B cell (primary cell): ENCODE data around the gene CPNE5. TPM values are rescaled to one million over a fixed set of nuclear protein-coding genes. Genes with fewer than 3 reads are reported as not detected.

Source experiments
- ATAC-seq: fragments of 200-7000 bp; cut with Tn5 transposase; one replicate; pipeline ENCODE4 v1.10.0; 2021; ENCODE audit warnings: low read depth, mild to moderate bottlenecking, moderate number of reproducible peaks, moderate library complexity
- CTCF ChIA-PET: fragments of 350-600 bp; sonication (Branson Sonifier 250); formaldehyde crosslinking; loops from one replicate; lab custom pipeline; 2021; ENCODE audit warnings: antibody characterized with exemption, inconsistent platforms; lab: Charles Lee
- POLR2A ChIA-PET: fragments of 350-600 bp; sonication (Branson Sonifier 250); formaldehyde crosslinking; loops from one replicate; lab custom pipeline; 2021; ENCODE audit warnings: antibody characterized with exemption; lab: Charles Lee
- DNase-seq: peaks from one replicate; pipeline ENCODE4 v3.0.0; 2013
- H2AFZ ChIP-seq: 2 replicates; pipeline ENCODE4 v1.6.1; 2012; ENCODE audit warnings: mild to moderate bottlenecking, low read depth, low read length; ENCODE audit not compliant: insufficient read depth, poor library complexity, severe bottlenecking
- H3K27ac ChIP-seq, 2 donors: 1 replicate in 1 of 2; 2 replicates in 1 of 2; pipeline ENCODE4 v1.5.1; 2012 to 2013; ENCODE audit warnings: low read length in 2 of 2, mild to moderate bottlenecking in 2 of 2, moderate library complexity in 1 of 2
- H3K27me3 ChIP-seq, 4 experiments: fragments of 200-600 bp in 1 of 4; sonication (generic) in 1 of 4; replicated peaks in 1 of 4; 1 replicate in 2 of 4; 2 replicates in 2 of 4; pipeline versions ENCODE4 v1.6.1 to v1.7.0; 2013 to 2016; ENCODE audit warnings: low read length in 3 of 4, mild to moderate bottlenecking in 2 of 4, mixed read lengths in 1 of 4, moderate library complexity in 1 of 4; ENCODE audit not compliant: insufficient read depth in 4 of 4, control insufficient read depth in 3 of 4; ENCODE audit errors: control extremely low read depth in 1 of 4
- H3K36me3 ChIP-seq, 2 experiments: replicated peaks in 1 of 2; 1 replicate in 1 of 2; 2 replicates in 1 of 2; pipeline versions ENCODE4 v1.6.1 to v1.7.1; 2013; ENCODE audit warnings: low read length in 1 of 2; ENCODE audit not compliant: insufficient read depth in 2 of 2, control insufficient read depth in 1 of 2; ENCODE audit errors: control extremely low read depth in 1 of 2, extremely low read depth in 1 of 2
- H3K4me1 ChIP-seq, 2 donors: fragments of 200-600 bp in 1 of 2; sonication (generic) in 1 of 2; 1 replicate in 1 of 2; 2 replicates in 1 of 2; pipeline versions ENCODE4 v1.5.1 to v1.6.1; 2013 to 2017; ENCODE audit warnings: low read length in 2 of 2; ENCODE audit not compliant: control insufficient read depth in 2 of 2, insufficient read depth in 2 of 2
- H3K4me2 ChIP-seq: replicated peaks from 2 replicates; pipeline ENCODE3; 2012; ENCODE audit warnings: mild to moderate bottlenecking, low read depth, low read length; ENCODE audit not compliant: poor library complexity, severe bottlenecking
- H3K4me3 ChIP-seq, 5 experiments: fragments of 200-600 bp in 1 of 5; sonication (generic) in 1 of 5; 1 replicate in 3 of 5; 2 replicates in 2 of 5; pipeline versions ENCODE4 v1.5.1 to v1.7.0; 2011 to 2016; ENCODE audit warnings: low read length in 4 of 5, mild to moderate bottlenecking in 4 of 5, low read depth in 2 of 5, control low read depth in 1 of 5, moderate library complexity in 1 of 5; ENCODE audit not compliant: insufficient read depth in 1 of 5; ENCODE audit errors: control extremely low read depth in 1 of 5, extremely low read depth in 1 of 5
- H3K79me2 ChIP-seq: fragments of 200-600 bp; sonication (generic); one replicate; pipeline ENCODE4 v1.6.0; 2016; ENCODE audit warnings: low read length; ENCODE audit not compliant: control insufficient read depth, insufficient read depth
- H3K9ac ChIP-seq: fragments of 200-600 bp; sonication (generic); 2 replicates; pipeline ENCODE4 v1.6.1; 2017; ENCODE audit warnings: mild to moderate bottlenecking, low read length, moderate library complexity
- H3K9me3 ChIP-seq, 3 donors: one replicate each; pipeline versions ENCODE4 v1.6.1 to v1.7.1; 2013; ENCODE audit warnings: low read length in 2 of 3; ENCODE audit not compliant: control insufficient read depth in 2 of 3, insufficient read depth in 1 of 3; ENCODE audit errors: control extremely low read depth in 1 of 3
- H4K20me1 ChIP-seq: 2 replicates; pipeline ENCODE4 v1.6.0; 2012; ENCODE audit warnings: mild to moderate bottlenecking, low read length; ENCODE audit not compliant: insufficient read depth, control insufficient read depth, poor library complexity, severe bottlenecking
- H3K27ac Mint-ChIP-seq: one replicate; pipeline ENCODE4 v1.8.0; 2021; ENCODE audit warnings: mixed read lengths
- H3K27me3 Mint-ChIP-seq: one replicate; pipeline ENCODE4 v1.8.0; 2021; ENCODE audit warnings: mixed read lengths
- H3K4me1 Mint-ChIP-seq: one replicate; pipeline ENCODE4 v1.8.0; 2021; ENCODE audit warnings: mixed read lengths
- H3K4me3 Mint-ChIP-seq: one replicate; pipeline ENCODE4 v1.8.0; 2021; ENCODE audit warnings: mixed read lengths
- H3K9me3 Mint-ChIP-seq: one replicate; pipeline ENCODE4 v1.8.0; 2022; ENCODE audit warnings: mixed read lengths; ENCODE audit not compliant: insufficient read depth
- CTCF ChIP-seq: fragments of 200-600 bp; IDR thresholded peaks from one replicate; pipeline ENCODE4 v1.8.0; 2022; ENCODE audit warnings: antibody characterized with exemption, mild to moderate bottlenecking
- EZH2 ChIP-seq: IDR thresholded peaks from 2 replicates; pipeline ENCODE4 v1.6.1; 2012; ENCODE audit warnings: borderline replicate concordance, low read depth, mild to moderate bottlenecking, moderate library complexity, low read length; ENCODE audit not compliant: insufficient read depth, poor library complexity, severe bottlenecking
- WGBS: methylation state at CpG from one replicate; pipeline ENCODE4 v1.1.5; 2013; ENCODE audit warnings: missing lambda C conversion rate; ENCODE audit not compliant: insufficient coverage; 5-methylcytosine and 5-hydroxymethylcytosine counted together
- intact Hi-C: fragments of 100-400 bp; cut with micrococcal nuclease; formaldehyde crosslinking; loops from one replicate; pipeline ENCODE4 v1.10.0; 2022
- polyA plus RNA-seq: library from polyadenylated mRNA; depleted of rRNA; stranded (reverse); fragments of >200 nt; gene quantifications from 2 replicates; pipeline ENCODE4 v1.2.3, GENCODE V29; 2012
- total RNA-seq, 2 donors: library from RNA; stranded (reverse); fragments of 120-200 nt in 1 of 2; gene quantifications; 1 replicate in 1 of 2; 2 replicates in 1 of 2; pipeline versions ENCODE4 v1.2.3 to v1.2.4, GENCODE V29; 2013 to 2022

The CPNE5 gene
- total and polyA plus RNA-seq, 2 donors (not counting 1 experiment from before 2014, with no cell fraction given) = 49.8 to 357 TPM

DNA sequence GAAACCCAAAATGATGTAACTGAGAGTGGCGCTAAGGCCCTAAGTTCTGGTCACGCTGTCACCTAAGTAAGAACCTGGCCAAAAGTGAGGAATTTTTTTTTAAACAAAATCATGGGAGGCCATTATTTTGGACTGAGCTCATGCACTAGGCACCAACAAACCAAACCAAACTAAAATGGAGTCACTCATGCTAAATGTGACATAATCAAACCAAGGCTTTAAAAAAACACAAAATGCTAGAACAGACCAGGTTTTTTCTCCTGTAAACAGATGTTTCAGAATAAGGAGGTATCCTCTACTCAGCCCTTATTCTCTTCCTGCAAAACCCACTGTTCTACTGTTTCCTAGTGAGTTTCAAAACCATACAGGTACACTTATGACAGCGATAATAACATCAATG, 45.4 kb upstream of the CPNE5 start:
- WGBS = 100% methylated on average over 3 of the region's 3 CpGs
- Mint-ChIP-seq H3K27ac (no peak overlapping the region), H3K4me1 (peaks cover 31% of the 10 kb centered on the region), H3K27me3 (no peaks in the 10 kb centered on the region), H3K4me3 (no peak overlapping the region), H3K9me3 (no peaks in the 10 kb centered on the region)
- Histone ChIP-seq H3K27ac (peak overlapping the region in 1 of 2 donors; percentile 92), H3K9me3 (no peaks in the 10 kb centered on the region), H3K79me2 (peaks cover 20% of the 10 kb centered on the region), H2AFZ (peak overlapping the region; percentile 100), H3K36me3 (no peaks in the 10 kb centered on the region), H4K20me1 (no peaks in the 10 kb centered on the region), H3K4me3 (no peak overlapping the region), H3K4me2 (no peak overlapping the region), H3K27me3 (peaks cover 0 to 3% (median 2%) of the 10 kb centered on the region in 4 experiments), H3K4me1 (peaks cover 17 to 22% of the 10 kb centered on the region in 2 donors), H3K9ac (no peak overlapping the region)
- no peak for TF ChIP-seq EZH2
- no peak for TF ChIP-seq CTCF
- ChIA-PET CTCF (interaction anchor here (0.6 to 6.4 kb wide), 18 partner anchors 11 to 325 kb away, joined by 3 to 82 read pairs (median 7); partner anchors contain the start of gene PPIL1), POLR2A (interaction anchor here (1.4 to 2.6 kb wide), 3 partner anchors 9 to 166 kb away, joined by 3 to 24 read pairs (median 5); partner anchors contain the start of gene PPIL1)
- ATAC-seq = no peak
- intact Hi-C loops = loop anchor here (1.0 to 5.0 kb wide), 9 partner anchors 9 to 468 kb away; partner anchors contain the start of genes MTCH1 and RNF8
- DNase-seq = no peak

- H3K4me3 Mint-ChIP-seq = peak overlapping the region; percentile 99
- H3K4me3 ChIP-seq = peak overlapping the region; percentile 73 to 100 (median 99)
Observed at GRCh38 chr6:36875250-36875633, 36.0 kb upstream of the CPNE5 start.

More at GRCh38 chr6:36875250-36875633, 36.0 kb upstream of the CPNE5 start:
- Histone ChIP-seq H3K36me3 (peaks cover 5 to 6% of the 10 kb centered on the region in 2 experiments), H3K27me3 (peaks cover 0 to 6% (median 2%) of the 10 kb centered on the region in 4 experiments), H3K9ac (peak overlapping the region; percentile 98), H3K27ac (peak overlapping the region in 1 of 2 donors; percentile 89), H3K4me2 (peak overlapping the region; percentile 84), H3K9me3 (no peaks in the 10 kb centered on the region), H3K4me1 (peaks cover 12 to 15% of the 10 kb centered on the region in 2 donors), H4K20me1 (no peaks in the 10 kb centered on the region), H2AFZ (peak overlapping the region; percentile 97), H3K79me2 (peaks cover 26% of the 10 kb centered on the region)
- ATAC-seq (no peak), DNase-seq (no peak)
- H3K27me3 Mint-ChIP-seq = no peaks in the 10 kb centered on the region
- POLR2A ChIA-PET = interaction anchor here (0.5 to 3.4 kb wide), 4 partner anchors 11 to 346 kb away, joined by 5 to 24 read pairs (median 8); partner anchors contain the start of gene C6orf89
- CTCF ChIA-PET = interaction anchor here (0.5 to 5.4 kb wide), 13 partner anchors 10 to 830 kb away, joined by 3 to 72 read pairs (median 4); partner anchors contain the start of genes C6orf89 and FGD2
- H3K9me3 Mint-ChIP-seq = no peaks in the 10 kb centered on the region
- H3K4me1 Mint-ChIP-seq = peaks cover 32% of the 10 kb centered on the region
- TF ChIP-seq CTCF (no peak), EZH2 (no peak)
- peak overlapping the region; percentile 97 for H3K27ac Mint-ChIP-seq
- 37% methylated on average over 3 of the region's 6 CpGs for WGBS
- intact Hi-C loops = loop anchor here (1.0 to 10.0 kb wide), 2 partner anchors 10 to 280 kb away; partner anchors contain the start of genes C6orf89 and SRSF3
